ENCODE data around the gene PNPLA5. TPM values are rescaled to one million over a fixed set of nuclear protein-coding genes. Genes with fewer than 3 reads are reported as not detected.

PNPLA5 gene
- total RNA-seq = not detected

DNA sequence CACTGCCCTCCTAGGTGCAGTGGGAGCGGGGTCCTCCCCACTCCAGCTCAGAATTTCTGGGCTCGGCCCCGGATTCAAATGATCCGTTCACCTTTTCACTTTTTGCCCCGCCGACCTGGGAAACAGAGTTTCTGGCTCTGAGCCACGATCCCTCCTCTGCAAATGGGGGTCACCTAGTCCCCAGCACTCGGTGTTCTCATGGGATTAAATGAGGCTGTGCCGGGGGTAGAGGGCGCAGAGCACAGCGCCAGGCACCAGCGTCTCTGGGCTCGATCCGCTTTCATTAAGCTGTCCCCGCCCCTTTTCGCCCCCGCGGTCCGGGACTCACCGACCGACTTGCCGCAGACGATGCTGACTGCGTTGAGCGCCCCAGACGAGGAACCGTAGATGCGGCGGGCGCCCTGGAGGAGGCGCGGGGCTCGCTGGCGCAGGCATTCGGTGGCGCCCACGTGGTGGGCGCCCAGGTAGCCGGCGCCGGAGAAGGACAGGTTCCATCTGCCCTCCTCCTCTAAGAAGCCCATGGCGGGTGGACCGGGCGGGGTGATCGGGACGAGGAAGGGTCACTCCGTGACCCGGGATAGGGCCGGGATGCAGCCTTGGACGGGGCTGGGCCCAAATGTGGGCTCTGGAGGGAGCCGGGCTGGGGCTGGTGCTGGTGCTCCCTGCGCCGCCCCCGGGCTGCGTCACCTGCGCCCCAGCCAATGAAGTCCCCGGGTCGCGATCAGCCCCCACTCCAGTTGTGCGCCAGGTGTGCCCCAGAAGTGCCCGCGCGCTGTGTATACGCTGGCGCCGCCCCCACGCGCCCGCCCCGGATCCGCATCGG, at the start of gene PNPLA5:
Gene PNPLA5, minus strand, starts transcription at position 654 of the 823 bp plus-strand sequence. Its CDS starts 133 bp downstream, at position 521.
- TF ChIP-seq CTCF (IDR thresholded peaks at IDR 0.05; ENCODE audit: low read depth) = no peak

DNA sequence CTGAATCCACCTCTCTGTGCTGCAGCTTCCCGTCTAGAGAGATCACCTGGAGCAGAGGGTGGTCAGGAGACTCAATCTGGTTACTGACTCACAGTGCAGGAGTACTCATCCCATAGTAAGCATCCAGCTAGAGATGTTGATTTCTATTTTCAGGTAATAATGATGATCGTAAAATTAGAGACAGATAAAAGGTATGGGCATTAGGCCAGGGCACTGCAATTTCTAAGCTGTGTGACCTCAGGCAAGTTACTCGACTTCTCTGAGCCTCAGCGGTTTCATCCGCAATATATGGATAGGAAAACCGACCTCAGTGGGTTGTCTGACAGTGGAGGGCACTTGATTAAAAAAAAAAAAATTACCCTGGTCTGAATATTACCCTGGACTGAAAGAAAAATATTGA, 49.6 kb upstream of the PNPLA5 start:
- no peak for TF ChIP-seq CTCF (IDR thresholded peaks at IDR 0.05; ENCODE audit: low read depth)

- TF ChIP-seq CTCF (IDR thresholded peaks at IDR 0.05; ENCODE audit: low read depth) = no peak
These were observed 40.0 kb upstream of the PNPLA5 start for GRCh38 chr22:43931771-43932170.

- TF ChIP-seq CTCF (IDR thresholded peaks at IDR 0.05; ENCODE audit: low read depth) = no peak
These were observed 37.1 kb upstream of the PNPLA5 start for GRCh38 chr22:43928908-43929307.

DNA sequence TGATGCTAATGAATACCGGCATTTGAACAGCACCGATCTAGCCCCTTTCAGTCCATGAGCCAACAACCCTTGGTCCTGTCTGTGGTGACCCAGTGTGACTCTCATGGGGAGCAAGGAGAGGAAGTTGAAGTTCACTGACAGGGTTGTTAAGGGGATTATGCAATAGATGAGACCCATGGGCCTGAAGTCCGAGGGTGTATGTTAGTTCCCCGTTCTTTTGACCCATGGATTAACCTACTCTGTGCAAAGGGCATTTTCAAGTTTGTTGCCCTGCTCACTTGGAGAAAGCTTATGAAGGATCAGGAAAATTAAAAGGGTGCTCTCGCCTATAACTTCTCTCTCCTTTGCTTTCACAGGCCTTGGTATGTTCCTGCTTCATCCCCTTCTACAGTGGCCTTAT, 36.7 kb upstream of the PNPLA5 start:
- no peak for TF ChIP-seq CTCF (IDR thresholded peaks at IDR 0.05; ENCODE audit: low read depth)

GRCh38 chr22:43926349-43926710, 34.5 kb upstream of the PNPLA5 start:
- no peak for TF ChIP-seq CTCF (IDR thresholded peaks at IDR 0.05; ENCODE audit: low read depth)

- no peak for TF ChIP-seq CTCF (IDR thresholded peaks at IDR 0.05; ENCODE audit: low read depth)
These were observed 33.9 kb upstream of the PNPLA5 start for GRCh38 chr22:43925433-43926348.
